ENCODE results near the gene TNFRSF1B. TPM values are rescaled to one million over a fixed set of nuclear protein-coding genes. Genes with fewer than 3 reads are reported as not detected.
A peak's percentile ranks its signal among the peaks of the same experiment; 100 is the strongest.

TNFRSF1B gene
- total RNA-seq, 1 donor = 15.3 TPM

GRCh38 chr1:12155328-12155727 lies 11.5 kb upstream of the TNFRSF1B start:
- no peak for DNase-seq (ENCODE audit: low read depth in 2 of 3, low spot score in 2 of 3)

- peak in 1 of 3 donors; percentile 72 for DNase-seq (ENCODE audit: low read depth in 2 of 3, low spot score in 2 of 3)
Observed at GRCh38 chr1:12157366-12158231, 9.2 kb upstream of the TNFRSF1B start.

GRCh38 chr1:12158357-12159092 lies 8.3 kb upstream of the TNFRSF1B start:
- no peak for DNase-seq (ENCODE audit: low read depth in 2 of 3, low spot score in 2 of 3)

- DNase-seq (ENCODE audit: low read depth in 2 of 3, low spot score in 2 of 3) = no peak
Observed at GRCh38 chr1:12159816-12160215, 7.0 kb upstream of the TNFRSF1B start.

- no peak for DNase-seq (ENCODE audit: low read depth in 2 of 3, low spot score in 2 of 3)
Observed at GRCh38 chr1:12161324-12161661, 5.5 kb upstream of the TNFRSF1B start.

GRCh38 chr1:12161662-12162458 lies 4.9 kb upstream of the TNFRSF1B start:
- DNase-seq (ENCODE audit: low read depth in 2 of 3, low spot score in 2 of 3) = peak in 2 of 3 donors; percentile 94 to 96

- no peak for DNase-seq (ENCODE audit: low read depth in 2 of 3, low spot score in 2 of 3)
Observed at GRCh38 chr1:12162459-12163137, 4.2 kb upstream of the TNFRSF1B start.

- no peak for DNase-seq (ENCODE audit: low read depth in 2 of 3, low spot score in 2 of 3)
Observed at GRCh38 chr1:12163210-12163609, 3.6 kb upstream of the TNFRSF1B start.

GRCh38 chr1:12164210-12164609 lies 2.6 kb upstream of the TNFRSF1B start:
- no peak for DNase-seq (ENCODE audit: low read depth in 2 of 3, low spot score in 2 of 3)

GRCh38 chr1:12165342-12165741 lies 1.4 kb upstream of the TNFRSF1B start:
- DNase-seq (ENCODE audit: low read depth in 2 of 3, low spot score in 2 of 3) = no peak

GRCh38 chr1:12167493-12168429 lies 970 bp downstream of the TNFRSF1B start:
- DNase-seq (ENCODE audit: low read depth in 2 of 3, low spot score in 2 of 3) = no peak

GRCh38 chr1:12168451-12169160 lies 1.8 kb downstream of the TNFRSF1B start:
- no peak for DNase-seq (ENCODE audit: low read depth in 2 of 3, low spot score in 2 of 3)

GRCh38 chr1:12169442-12170135 lies 2.8 kb downstream of the TNFRSF1B start:
- DNase-seq (ENCODE audit: low read depth in 2 of 3, low spot score in 2 of 3) = no peak

GRCh38 chr1:12170263-12170671 lies 3.5 kb downstream of the TNFRSF1B start:
- DNase-seq (ENCODE audit: low read depth in 2 of 3, low spot score in 2 of 3) = no peak

- DNase-seq (ENCODE audit: low read depth in 2 of 3, low spot score in 2 of 3) = no peak
Observed at GRCh38 chr1:12171206-12172041, 4.6 kb downstream of the TNFRSF1B start.

GRCh38 chr1:12172042-12172851 lies 5.5 kb downstream of the TNFRSF1B start:
- DNase-seq (ENCODE audit: low read depth in 2 of 3, low spot score in 2 of 3) = no peak

Measured in hematopoietic multipotent progenitor cell (in vitro differentiated cells).